Stimulated activated CD4-positive, alpha-beta T cell treated with anti-CD3 and anti-CD28 coated beads, Interleukin-12 subunit alpha, Interleukin-12 subunit beta, amount 100 ng/mL, for 48 hours (primary cell): ENCODE data around the gene C11orf52.
"Not testable (repeated sequence)": the region's sequence is repeated elsewhere in the genome, so short reads cannot be mapped to it uniquely, and the experiment has no call there.

Experiments used
- DNase-seq, 3 donors: peaks; one replicate each; pipeline ENCODE4 v3.0.0-alpha.2; 2020; ENCODE audit warnings: low read depth in 2 of 3, low spot score in 1 of 3

C11orf52 gene, protein sequence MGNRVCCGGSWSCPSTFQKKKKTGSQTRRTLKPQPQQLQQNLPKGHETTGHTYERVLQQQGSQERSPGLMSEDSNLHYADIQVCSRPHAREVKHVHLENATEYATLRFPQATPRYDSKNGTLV

DNA sequence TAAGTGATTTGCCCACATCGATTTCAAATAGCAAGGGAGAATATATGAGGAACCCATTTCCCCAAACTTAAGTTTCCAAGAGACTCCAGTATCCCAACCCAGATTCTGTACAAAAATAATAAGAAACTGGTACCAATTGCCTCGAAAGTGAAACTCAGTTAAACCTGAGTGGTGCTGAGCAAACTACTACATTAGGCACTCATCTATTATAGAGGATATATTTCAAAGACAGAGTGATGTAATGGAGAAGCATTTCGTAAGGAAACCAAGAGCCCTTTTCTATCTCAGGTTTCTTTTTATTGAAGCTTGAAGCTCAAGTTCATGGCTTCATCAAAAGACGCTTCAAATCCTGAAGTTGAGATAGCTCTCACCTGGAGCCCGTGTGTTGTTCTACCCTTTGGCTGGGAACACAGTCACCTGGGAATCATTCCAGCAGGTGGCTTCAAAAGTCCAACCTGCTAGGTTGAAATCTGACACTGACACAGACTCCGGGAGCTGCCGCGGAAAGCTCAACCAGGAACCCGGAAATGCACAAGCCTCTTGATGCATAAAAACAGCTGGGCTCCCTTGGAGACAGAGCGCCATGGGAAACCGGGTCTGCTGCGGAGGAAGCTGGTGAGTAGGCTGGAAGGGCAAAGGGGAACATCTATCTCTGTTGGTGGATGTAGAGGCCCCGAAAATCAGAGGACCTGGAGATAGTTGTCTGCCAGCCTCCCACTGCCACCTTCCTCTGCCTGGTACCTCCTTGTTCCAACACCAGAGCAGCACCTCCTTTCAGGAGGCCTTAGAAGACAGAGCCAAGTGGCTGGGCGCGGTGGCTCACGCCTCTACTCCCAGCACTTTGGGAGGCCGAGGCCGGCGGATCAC lies at the start of gene C11orf52:
C11orf52 (plus strand) TSS at position 524 of the 867 bp plus-strand sequence; CDS start at position 584, 60 bp downstream.
- no peak for DNase-seq

DNA sequence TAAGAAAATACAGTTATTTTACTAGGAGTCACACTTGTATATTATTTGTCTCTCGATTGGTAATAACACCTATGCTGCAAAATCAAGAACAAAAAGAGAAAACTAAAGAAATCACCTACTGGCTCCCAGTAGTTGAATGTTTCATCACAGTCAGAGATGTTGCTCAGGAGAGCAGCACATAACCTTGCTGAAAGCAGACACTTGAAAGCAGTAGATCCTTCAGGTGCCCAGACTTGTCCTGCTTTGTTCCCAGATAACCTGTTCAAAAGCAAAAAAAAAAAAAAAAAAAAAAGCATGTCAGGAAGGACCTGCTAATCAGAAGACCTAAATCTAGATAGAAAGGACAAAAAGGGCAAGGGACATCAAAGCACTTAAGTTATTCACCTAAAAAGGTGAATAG lies 48.6 kb upstream of the C11orf52 start:
- DNase-seq: no peak

DNA sequence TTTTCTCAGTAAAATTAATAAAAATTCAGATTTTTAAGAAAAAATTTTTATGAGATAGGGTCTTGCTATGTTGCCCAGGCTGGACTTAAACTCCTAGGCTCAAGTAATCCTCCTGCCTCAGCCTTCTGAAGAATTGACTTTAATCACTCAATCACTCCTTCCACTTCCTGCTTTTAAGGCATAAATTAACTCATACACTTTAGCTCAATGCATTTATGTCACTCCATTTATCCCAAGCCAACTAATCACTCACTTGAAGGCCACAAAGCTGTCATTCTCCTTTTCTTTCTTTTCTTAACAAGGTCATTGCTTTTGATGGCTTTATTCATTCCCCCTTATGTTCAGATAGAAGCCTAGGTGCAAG lies 48.2 kb upstream of the C11orf52 start:
- DNase-seq: no peak

DNA sequence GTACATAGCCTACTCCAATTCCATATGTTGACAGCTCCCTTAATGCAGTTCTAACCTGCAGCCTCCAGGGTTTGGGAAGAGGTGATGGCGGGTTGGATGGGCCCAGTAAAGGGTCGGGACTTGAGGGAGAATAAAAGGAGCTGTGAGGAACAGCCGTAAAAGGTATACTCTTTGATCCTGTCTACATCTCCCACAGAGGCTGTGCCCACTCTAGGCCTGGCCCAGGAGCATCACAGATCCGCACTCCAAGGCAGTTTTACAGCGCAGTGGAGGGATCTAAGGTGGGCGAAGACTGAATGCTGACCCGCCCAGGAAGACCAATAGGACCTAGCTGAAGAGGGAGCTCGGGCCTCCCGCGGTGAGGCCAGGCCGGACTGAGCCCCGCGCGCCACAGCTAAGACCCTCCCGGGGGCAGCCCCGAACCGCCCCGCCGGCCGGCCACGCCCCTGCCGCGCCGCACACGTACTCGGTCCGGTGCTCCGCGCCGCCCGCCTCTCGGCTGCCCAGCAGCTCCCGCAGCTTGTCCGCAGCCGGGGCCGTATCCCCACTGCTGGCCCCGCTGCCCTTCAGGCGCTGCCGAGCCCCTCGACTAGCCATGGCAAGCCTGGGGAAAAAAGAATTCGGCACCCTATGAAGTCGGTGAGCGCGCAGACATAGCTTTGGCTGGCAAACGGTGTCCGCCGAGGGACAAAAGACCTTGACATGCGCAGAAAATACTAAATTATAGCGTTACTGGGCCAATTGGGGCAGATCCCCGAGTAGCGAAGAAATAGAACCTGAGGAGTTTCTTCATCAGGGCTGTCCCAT lies 47.6 kb upstream of the C11orf52 start, which contains the start of gene ALG9:
ALG9 (minus strand) TSS at position 696 of the 807 bp plus-strand sequence; CDS start at position 597, 99 bp downstream.
- DNase-seq: peak; percentile 77 to 92 (median 85)

DNA sequence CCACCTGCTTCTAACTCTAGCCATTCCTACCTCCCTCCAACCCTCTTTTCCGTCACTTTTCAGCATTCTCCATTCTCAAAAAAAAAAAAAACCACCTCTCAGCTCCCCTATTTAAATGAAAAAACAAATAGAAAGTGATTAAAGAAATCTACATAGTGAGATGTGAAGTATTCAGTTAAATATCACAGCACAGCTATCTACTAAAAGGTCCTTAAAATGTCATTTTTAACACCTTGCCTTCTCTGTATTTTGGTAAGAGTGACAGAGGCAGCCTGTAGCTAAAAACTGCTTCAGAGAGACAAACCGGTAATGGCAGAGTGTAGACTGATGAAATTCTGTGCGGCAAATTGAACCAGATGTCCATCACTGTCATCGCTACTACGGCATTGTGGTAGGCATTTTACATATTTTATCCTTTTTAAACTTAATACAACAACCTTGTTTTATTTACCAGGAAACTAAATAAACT lies 47.0 kb upstream of the C11orf52 start:
- no peak for DNase-seq

DNA sequence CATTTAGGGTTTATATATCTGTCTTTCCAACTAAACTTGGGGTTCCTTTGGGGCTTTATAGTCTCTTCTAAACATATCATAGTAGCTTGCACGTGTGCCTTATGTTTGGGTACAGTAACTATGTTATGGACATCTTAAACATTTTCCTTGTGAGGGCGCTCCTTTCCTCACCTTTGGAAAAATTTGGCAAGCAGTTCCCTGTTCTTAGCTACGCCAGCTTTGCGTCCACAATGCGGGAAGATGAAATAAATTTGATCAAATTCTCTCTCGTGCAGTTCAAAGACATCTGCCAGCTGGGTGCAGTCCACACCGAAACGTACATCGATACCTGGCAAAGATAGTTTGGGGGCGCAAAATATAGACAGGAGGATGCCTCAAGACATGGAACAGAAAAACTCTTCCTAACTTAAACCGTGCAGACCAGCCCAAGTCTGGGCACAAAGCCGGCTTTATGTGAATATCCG lies 40.3 kb upstream of the C11orf52 start:
- DNase-seq: no peak

DNA sequence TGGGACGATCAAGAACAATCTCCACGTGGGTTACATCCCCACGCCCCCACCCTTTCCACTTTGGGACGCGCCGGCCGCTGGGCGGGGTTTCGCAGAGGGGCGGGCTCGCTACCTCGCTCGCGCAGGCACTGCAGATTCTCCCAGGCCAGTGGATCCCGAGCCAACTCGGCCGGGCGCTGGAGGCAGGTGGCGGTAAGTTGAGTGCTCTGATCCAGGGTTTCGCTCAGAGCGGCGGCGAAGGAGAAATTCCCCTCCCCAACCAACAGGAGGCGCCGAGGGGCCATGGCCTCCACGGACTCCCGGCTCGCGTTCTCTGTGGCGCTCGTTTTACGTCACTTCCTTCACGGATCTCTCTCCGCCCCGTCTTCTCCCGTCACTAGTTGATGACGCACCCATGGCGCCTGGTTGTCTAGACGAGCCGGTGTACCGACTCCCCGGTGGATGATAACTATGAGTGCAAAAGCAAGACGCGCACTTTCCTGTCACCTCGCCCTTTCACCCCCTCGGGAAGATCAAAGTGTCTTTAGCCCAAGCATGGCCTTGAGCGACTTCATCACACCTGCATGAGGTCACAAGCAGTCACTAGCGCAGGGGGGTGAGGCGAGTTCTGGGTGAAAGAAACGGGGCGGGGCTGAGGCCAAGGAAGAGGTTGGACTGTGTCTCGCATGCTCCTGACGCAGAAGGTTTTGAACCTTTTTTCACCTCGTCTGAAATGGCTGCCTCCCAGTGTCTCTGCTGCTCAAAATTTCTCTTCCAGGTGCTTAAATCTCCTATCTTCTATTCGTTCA lies 39.7 kb upstream of the C11orf52 start, which contains the start of the genes CFAP68 and FDXACB1:
CFAP68 (plus strand) TSS at position 693 of the 788 bp plus-strand sequence; CDS start at position 713, 20 bp downstream.
FDXACB1 (minus strand) TSS at position 317 of the 788 bp plus-strand sequence; CDS start at position 284, 33 bp downstream.
- peak; percentile 91 to 95 (median 92) for DNase-seq

DNA sequence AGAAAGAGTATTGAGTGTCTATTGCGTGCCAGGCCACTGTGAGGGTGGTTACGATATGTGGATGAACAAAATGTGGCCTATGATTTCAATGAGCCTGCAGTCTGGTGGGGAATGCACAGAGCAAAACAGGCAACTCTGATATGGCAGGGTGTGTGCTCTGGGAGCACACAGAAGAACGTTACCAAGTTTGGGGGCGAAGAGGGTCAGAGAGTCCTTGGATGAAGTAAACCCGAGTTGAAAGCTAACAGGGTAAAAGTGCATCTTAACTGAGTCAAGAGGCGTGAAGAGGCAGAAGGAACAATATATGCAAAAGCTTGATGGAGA lies 39.1 kb upstream of the C11orf52 start:
- no peak for DNase-seq

DNA sequence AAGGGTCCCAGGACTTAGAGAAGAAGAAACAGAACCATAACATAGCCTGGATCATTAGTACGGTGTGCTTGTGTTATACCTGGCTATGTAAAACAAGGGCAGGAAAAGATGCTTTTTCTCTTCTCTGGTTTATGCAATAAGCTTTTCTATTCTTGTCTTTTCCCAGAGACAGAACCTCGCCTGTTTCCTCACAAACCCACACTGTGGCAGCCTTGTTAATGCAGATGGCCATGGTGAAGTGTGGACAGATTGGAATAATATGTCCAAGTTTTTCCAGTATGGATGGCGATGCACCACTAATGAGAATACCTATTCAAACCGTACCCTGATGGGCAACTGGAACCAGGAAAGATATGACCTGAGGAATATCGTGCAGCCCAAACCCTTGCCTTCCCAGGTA lies 36.5 kb upstream of the C11orf52 start:
- no peak for DNase-seq

DNA sequence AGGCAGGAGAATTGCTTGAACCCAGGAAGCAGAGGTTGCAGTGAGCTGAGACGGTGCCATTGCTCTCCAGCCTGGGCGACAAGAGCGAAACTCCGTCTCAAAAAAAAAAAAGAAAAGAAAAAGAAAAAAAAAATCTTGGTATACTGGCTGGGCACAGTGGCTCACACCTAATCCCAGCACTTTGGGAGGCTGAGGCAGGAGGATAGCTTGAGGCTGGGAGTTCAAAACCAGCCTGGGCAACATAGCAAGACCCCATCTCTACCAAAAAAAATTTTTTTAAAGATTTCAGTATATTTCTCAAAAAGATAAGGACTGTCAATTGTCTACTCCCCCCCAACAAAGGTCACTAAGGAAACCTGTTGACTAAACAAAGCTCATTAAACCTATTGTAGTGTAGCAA lies 33.7 kb upstream of the C11orf52 start:
- DNase-seq: not testable (repeated sequence)

DNA sequence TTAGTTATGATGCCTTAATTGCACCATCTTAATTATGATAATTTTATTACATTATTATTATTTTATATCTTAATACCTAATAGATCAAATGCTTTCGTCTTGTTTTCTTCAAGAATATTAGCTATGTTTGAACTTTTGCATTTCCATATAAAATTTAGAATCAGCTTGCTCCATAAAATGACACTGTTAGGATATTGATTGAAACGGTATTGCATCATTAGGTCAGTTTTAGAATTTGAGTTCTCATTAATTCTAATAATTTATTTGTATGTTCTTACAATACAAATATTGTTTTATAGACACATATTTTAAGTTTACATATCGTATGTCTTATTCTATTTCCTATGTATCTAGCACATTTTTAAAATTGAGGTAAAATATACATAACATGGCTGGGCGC lies 32.7 kb upstream of the C11orf52 start:
- DNase-seq: no peak

DNA sequence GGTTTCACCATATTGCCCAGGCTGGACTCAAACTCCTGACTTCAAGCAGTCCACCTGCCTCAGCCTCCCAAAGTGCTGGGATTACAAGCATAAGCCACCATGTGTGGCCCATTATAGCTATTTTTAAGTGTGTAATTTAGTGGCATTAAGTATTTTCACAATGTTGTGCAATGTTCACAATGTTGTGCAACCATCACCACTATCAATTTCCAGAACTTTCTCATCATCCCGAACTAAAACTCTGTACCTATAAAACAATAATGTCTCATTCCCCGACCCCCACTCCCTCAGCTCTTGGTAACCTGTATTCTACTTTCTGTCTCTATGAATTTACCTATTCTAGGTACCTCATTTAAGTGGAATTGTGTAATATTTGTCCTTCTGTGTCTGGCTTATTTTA lies 31.9 kb upstream of the C11orf52 start:
- no peak for DNase-seq

DNA sequence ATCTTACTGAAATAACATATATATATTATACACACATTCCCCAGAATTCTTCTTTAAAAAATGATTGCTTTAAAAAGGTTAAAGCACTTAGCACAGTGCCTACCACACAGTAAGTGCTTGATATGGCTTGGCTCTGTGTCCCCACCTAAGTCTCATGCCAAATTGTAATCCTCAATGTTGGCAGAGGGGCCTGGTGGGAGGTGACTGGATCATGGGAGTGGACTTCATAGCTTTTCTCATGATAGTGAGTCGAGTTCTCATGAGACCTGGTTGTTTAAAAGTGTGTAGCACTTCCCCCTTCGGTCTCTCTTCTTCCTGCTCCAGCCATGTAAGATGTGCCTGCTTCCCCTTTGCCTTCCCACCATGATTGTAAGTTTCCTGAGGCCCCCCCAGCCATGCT lies 13.3 kb upstream of the C11orf52 start:
- DNase-seq: no peak

DNA sequence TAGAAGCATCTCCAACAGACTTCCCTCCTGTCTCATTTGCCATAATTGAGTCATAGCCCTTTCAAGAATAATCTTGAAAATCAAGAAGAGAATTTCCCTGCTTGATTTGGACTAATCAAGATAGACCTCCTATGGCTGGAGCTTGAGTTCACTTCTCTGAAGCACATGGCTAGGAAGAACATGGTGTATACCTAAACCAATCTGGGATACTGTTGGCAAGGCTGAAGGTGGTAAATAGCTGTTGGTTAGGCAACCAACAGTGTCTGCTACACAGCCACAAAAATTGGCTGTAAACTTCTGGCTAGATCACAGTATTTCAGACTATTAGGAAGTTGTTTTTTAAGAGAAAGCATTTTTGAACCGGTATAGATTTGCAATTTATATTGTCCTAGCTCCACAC lies 12.0 kb upstream of the C11orf52 start:
- no peak for DNase-seq

DNA sequence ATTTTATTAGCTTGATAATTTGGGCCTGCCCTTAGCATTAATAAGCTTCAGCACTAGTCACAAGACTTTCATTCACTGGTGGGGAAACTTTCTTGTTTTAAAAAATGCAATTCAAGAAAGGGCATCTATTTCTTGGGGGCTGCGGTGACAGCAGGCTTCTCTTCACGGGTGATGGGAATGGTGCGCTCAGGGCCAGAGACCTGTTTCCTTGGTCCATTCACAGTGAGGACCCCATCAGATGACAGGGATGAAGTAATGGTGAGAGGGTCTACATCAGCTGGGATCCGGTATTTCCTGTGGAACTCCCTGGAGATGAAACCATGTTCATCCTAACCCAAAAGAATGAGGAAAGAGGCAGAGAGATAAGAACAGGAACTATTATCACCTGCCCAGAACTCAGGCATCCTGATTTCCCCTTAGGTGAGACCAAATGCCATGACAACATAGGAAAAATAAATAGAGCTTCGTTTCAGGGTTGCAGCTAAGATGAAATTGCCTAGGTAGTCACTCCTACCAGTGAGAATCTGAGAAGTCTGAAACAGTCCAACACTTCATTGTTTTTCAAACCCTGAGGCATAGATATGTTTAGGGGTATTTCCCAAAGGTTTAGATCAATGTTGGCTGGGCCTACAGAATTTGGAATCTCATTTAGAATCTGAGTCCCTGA lies 9.9 kb upstream of the C11orf52 start:
- no peak for DNase-seq

DNA sequence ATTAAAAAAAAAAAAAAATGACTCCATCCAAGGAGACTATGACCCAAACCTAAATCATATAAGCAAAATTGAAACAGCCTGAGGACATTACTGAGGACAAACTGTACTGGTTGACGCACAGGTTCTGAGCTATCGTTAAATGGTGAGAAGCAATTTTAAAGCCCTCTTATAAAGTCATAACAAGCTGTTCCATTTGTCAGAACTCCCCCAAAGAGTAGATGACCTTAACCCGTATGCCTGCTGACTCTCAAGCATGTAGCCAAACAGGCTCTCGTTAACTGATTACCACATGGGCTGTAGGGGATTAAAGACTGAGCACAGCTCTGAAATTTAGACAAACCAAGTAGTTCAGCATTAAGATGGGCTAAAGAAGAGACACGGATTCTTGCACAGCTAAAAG lies 9.3 kb upstream of the C11orf52 start:
- DNase-seq: no peak

DNA sequence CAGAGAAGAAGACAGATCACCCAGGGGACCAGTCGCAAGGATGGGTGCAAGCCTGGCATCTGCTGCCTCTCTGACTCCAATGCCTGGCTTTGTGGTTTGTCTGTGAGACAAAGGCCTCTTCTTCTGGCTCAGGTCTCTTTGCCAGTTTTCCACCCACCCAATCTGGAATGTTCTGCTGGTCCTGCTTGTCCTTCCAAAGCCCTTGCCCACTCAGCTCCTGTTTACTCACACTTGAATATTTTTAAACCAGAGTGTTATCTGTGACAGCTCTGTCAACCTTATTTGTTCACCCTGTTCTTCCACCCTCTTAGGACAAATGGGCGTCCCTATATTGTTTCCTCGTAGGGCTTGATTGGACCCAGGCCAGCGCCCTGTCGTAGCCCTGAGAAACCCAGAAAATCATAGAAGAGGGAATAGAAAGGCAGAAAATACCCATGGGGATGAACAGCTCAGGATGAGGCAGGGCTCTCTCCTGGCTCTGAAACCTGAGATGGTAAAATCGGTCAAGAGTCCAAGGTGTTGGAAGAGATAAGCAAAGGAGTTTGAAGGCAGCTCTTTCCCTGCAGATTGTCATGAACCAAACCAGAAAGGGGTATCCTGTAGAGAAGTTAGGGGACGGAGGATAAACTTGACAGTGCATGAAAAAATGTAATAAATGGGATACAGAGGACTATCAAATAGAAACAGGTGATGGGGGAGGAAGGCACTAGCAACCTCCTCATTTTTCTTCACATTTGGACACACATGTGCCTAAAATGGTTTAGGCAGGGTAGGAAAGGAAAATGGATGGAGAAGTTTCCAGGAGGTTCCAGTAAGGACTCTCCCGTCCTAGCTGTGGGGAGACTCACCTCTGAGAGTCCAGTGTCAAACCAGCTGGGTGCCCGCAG lies 7.8 kb upstream of the C11orf52 start:
- no peak for DNase-seq

DNA sequence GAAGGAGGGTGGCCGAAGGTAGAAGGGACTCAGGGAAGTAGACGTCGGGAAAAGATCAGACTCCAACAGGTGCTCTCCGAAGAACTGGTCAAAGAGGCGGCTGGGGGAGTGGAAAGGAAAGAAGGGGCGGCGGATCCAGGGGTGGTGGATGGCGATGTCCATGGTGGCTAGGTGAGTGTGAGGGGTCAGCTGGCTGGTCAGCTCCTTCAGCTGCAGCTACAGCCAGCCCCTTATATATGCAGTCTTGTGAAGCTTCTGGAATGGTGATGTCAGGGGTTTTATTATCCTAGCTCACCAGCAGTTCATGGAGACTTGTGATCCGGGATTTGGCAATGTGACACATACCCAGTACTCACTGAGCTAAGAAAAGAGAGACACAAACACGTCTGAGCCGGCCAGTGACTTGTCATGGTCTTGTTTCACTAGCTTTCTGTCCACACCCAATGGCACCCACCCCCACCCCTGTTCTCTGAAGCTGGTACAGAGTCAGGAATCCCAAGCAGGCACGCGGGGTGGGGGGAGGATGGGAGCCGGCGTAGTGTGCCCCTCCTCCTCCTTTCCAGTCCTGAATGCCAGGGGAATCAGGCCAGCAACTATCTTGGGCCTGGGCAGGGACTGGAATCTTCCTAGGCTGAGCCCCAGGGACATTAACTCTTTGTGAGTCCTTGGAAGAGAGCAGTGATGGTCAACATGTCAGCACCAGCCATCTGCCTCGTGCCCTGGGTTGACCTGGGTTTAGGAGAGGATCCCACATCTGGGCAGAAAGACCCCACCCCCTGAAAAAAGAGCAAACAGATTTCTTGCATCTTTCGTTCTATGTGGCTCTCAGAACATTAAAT lies 6.9 kb upstream of the C11orf52 start, which contains the start of gene CRYAB:
CRYAB (minus strand) TSS at position 208 of the 839 bp plus-strand sequence; CDS start at position 162, 46 bp downstream.
- DNase-seq: no peak
